A673 (cell line): ENCODE data around the gene OOEP.

Experiments used
- EZH2 ChIP-seq: fragments of 200-600 bp; sonication (generic); IDR thresholded peaks from 2 replicates; pipeline ENCODE4 v1.6.1; 2017; ENCODE audit warnings: borderline replicate concordance, low read depth, mild to moderate bottlenecking, mixed read lengths, antibody characterized with exemption, low read length; ENCODE audit not compliant: poor library complexity, severe bottlenecking
- TF ChIP-seq, protein P1 (sequence below): fragments of 300-800, 200-600 bp; sonication (generic); conservative IDR thresholded peaks from 2 replicates; pipeline ENCODE4 v1.5.1; 2017; ENCODE audit warnings: low read depth, mild to moderate bottlenecking, antibody characterized with exemption, low read length, moderate library complexity, mixed read lengths

DNA sequence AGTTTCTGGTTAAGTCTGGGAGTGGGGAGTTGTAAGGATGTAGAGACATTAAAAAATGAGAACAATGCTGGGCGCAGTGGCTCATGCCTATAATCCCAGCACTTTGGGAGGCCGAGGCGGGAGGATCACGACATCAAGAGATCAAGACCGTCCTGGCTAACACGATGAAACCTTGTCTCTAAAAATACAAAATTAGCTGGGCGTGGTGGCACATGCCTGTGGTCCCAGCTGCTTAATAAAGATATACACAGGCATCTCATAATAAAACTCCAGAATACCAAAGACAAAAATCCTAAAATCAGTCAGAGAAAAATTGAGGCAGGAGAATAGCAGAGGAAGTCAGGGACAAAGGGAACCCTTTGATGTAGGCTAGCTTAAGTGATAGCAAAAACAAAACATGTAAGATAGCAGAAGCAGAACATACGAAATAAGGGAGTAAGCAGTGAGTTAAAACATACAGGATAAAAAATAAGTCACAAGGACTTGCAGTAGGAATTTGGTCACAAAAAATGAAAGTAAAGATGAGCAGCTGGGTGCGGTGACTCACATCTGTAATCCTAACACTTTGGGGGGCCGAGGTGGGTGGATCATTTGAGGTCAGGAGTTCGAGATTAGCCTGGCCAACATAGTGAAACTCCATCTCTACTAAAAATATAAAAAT, 48.5 kb upstream of the OOEP start:
- TF ChIP-seq, protein P1, sequence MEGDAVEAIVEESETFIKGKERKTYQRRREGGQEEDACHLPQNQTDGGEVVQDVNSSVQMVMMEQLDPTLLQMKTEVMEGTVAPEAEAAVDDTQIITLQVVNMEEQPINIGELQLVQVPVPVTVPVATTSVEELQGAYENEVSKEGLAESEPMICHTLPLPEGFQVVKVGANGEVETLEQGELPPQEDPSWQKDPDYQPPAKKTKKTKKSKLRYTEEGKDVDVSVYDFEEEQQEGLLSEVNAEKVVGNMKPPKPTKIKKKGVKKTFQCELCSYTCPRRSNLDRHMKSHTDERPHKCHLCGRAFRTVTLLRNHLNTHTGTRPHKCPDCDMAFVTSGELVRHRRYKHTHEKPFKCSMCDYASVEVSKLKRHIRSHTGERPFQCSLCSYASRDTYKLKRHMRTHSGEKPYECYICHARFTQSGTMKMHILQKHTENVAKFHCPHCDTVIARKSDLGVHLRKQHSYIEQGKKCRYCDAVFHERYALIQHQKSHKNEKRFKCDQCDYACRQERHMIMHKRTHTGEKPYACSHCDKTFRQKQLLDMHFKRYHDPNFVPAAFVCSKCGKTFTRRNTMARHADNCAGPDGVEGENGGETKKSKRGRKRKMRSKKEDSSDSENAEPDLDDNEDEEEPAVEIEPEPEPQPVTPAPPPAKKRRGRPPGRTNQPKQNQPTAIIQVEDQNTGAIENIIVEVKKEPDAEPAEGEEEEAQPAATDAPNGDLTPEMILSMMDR = no peak
- TF ChIP-seq EZH2 = no peak
